Inflammatory macrophage (primary cell): ENCODE results near the gene SLC22A5.

ENCODE experiments used
- DNase-seq, 2 donors: peaks; one replicate each; pipeline ENCODE4 v3.0.0-alpha.2; 2020 to 2022

SLC22A5 gene

DNA sequence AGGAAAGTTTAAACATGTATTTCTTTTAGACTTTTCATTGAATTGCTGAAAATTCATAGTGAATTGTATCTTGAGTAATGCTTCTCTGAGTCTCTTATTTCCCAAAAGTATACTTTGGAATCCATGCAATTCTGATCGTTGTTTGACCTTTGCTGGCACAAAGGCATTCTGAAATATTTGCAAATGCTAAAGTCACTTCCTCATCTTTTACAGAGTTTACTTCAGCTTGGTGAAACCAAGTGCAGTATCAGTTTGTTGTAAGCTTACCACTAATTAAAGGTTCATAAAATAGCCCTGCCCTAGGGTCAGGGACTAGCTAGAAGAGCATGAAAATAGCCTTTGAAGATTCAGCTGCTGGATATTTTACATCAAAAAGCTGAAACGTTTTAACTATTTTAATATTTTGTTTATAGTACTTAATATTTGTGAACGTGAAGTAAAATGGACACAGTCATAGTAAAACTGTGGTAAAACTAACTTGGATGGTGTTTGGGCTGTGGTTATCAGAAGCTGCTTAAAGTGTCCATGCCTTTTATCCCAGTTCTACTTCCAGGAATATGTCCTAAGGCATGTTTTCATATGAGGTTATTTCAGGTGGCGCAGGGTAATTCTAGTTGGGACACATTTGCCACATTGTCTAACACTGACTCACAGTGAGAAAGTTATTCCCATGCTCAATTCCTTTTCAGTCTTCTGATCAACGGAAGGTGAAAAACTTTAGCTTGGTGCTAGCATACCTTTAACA lies 45.3 kb downstream of the SLC22A5 start:
- DNase-seq: peak; percentile 75 to 84

DNA sequence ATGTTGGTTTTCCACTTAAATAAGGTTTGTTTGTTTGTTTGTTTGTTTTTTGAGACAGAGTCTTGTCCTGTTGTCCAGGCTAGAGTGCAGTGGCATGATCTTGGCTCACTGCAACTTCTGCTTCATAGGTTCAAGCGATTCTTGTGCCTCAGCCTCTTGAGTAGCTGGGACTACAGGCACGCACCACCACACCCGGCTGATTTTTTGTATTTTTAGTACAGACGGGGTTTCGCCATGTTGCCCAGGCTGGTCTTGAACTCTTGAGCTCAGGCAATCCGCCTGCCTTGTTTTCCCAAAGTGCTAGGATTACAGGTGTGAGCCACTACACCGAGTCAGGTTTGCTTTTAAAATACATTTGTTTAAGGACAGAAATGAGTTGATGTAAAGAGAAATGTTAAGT lies 46.0 kb downstream of the SLC22A5 start:
- DNase-seq: peak in 1 of 2 donors; percentile 17

DNA sequence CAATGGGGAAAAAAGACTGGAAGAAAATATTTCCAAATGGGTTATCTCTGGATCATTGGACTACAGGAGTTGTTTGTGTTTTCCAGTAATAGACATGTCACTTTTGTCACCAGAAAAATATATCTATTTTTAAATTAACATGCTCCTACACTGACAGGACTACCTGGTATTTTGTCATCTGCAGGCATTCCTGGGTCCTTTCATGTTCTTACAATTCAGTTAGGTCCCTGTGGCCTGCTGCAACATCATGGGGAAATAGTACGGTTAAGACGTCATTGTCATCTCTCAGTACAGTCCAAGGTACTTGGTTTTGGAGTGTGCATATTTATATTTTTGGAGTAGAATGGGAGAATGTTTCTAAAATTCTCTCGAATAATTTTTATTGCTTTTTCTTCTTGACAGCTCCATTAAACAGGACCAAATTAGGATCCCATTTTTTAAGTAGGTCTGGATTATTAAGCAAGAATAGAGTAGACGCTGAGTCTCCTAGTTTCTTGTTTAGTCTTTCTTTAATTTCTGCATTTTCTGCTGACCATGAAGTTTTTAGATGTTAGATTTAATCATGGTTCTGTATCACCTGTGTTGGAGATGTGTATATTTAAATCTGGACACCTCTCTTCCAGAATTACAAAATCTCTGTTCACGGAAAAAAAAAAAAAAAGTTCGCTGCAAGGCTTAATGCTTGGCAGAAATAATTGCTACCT lies 46.9 kb downstream of the SLC22A5 start:
- DNase-seq: no peak

DNA sequence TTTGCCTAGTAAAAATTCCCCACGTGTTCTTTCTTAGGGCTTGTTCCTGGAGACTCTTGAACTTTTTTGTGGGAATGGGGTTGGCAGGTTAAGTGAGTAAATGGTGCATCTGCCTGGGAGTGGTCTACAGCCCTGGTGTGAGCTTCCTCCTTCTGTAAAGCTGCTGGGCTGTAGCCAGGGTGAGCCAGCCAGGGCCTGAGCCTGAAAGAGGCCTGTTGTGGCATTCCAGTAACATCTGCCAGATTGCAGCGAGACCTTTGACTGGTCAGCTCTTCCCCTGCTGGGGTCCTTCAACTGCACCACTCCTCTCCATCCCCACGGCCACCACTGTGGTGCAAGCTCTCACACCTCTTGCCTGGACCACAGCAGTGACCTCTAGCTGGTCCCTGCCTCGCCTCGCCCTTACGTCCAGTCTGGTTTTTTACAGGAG lies 47.5 kb downstream of the SLC22A5 start:
- peak in 1 of 2 donors; percentile 21 for DNase-seq

DNA sequence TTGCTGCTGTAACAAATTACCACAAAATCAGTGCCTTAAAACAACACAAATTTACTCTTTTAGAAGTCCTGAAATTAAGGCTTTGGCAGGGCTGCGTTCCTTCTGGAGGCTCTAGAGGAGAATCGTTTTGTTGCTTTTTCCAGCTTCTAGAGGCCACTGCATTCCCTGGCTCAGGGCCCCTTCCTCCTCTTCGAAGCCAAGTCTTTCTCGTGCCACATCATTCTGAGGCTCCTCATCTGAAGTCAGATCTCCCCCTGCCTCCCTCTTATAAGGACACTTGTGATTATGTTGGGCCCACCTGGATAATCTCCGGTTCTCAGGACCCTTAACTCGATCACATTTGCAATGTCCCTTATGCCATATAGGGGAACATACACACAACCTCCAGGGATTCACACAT lies 48.0 kb downstream of the SLC22A5 start:
- no peak for DNase-seq

DNA sequence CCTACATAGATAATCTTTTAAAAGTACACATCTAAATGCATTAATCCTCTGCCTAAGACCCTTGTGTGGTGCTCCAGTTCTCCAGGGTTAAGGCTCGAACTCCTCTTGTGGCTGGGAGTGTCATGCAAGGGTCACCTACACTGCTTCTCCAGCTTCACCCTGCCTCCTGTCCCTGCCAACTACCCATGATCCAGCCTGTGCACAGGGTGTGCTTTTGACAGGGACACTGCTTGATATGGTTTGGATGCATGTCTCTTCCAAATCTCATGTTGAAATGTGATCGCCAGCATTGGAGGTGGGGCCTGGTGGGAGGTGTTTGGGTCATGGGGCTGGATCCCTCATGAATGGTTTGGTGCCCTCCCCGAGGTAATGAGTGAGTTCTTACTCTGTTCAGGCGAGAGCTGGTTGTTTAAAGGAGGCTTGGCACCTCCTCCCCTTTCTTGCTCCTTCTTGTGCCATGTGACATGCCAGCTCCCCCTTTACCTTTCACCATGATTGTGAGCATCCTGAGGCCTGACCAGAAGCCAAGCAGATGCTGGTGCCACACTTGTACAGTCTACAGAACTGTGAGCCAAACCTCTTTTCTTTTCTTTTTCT lies 48.5 kb downstream of the SLC22A5 start:
- no peak for DNase-seq

DNA sequence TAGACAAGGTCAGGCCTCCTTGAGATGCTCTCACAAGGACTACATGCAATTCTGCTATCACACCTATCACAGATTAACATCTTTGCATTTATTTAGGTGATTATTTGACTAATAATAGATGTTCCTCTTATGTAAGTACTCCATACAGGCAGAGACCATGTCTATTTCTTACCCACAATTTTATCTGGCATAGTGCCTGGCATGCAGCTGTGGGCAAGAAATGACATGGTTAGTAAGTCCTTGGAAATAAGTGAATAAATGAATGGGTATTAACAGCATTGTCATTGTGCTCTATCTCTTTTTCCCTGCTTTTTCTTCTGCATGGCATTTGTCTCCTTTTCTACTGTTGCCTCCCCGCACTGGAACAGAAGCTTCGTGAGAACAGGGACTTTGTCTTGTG lies 49.4 kb downstream of the SLC22A5 start:
- DNase-seq: no peak

DNA sequence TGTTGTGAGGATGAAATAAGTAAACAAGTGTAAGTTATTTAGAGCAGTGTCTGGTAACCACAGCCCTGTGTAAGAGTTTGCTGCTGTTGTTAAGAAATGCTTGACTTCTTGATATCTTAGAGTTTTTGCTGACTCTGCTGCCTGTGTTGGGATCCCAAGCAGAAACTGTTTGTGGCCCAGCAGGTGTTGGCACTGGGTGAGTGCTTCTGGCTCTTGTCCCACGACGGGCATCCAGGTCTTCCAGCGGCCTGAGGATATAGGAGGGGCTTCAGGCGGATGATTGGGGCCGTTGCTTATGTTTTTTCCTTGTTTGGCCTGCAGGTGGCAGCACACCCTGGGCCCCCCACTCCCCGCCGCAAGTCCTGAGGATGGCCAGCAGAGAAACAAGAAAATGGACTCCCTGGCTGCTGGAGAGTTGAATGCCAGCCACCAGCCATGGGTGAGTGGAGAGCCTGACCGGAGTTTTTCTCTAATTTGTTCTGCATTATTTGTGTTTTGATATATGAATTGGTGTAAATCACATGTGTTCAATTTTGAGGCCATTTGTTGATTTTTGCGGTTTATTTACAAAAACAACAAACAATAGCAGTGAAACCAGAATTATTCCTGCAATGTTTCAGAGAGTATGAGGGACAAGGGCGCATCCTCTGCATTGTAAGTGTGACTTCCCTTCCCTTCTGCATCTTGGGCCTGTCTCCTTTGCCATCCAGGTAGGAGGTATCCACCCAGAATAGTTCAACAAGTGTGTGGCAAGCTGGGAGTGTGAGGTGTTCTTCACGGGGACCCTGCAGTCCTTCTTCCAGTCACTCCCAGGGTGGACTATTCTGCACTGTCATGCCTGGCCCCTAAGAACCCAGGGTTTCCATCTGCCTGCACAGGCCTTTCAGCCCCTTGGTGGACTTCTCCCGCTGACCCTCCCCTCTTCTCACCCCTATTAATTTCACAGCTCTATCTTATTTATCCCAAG lies 50.3 kb downstream of the SLC22A5 start:
- peak; percentile 70 to 72 for DNase-seq

DNA sequence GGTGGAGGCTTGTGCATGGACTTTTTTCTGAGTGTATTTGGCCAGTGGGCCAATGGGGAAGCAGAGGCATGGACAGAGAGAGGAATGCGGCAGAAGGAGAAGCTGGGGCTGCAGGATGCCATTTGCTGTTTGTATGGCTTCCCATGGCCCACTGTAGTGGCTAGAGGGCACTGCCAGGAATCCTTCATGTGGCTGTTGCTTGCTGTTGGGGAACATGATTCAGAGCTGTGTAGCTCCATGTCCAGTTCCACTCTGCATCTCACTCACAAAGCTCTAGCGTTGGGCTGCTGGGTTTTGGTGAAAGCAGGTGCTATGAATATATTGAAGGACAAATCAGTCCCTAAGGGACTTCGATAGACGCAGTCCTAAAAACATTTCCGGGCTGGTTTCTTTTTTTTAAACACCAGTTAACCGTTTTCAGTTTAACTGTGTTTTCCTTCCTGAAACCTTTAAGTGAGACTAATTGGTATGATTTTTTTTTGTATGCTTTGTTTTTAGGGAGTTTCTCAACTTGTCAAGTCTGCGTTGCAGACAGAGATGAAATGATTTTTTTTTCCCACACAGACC lies 51.3 kb downstream of the SLC22A5 start:
- peak; percentile 29 to 62 for DNase-seq

DNA sequence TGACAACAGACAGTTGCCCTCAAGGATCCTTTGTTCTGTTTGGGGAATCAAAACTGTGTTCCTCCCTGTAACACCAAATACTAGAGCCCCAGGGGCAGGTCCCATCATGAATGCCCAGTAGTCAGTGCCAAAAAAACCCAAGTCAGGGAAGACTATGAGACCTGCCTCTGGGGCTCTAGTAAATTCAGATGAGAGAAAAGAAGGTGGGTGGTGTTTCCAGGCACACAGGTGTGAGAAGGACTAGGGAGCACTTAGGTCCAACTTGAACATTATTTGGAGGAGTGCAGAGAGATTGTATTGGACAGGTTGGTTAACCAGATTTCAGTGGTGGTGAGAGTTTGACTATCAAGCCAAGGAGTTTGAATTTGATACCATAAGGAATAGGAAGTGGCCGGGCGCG lies 52.0 kb downstream of the SLC22A5 start:
- no peak for DNase-seq

DNA sequence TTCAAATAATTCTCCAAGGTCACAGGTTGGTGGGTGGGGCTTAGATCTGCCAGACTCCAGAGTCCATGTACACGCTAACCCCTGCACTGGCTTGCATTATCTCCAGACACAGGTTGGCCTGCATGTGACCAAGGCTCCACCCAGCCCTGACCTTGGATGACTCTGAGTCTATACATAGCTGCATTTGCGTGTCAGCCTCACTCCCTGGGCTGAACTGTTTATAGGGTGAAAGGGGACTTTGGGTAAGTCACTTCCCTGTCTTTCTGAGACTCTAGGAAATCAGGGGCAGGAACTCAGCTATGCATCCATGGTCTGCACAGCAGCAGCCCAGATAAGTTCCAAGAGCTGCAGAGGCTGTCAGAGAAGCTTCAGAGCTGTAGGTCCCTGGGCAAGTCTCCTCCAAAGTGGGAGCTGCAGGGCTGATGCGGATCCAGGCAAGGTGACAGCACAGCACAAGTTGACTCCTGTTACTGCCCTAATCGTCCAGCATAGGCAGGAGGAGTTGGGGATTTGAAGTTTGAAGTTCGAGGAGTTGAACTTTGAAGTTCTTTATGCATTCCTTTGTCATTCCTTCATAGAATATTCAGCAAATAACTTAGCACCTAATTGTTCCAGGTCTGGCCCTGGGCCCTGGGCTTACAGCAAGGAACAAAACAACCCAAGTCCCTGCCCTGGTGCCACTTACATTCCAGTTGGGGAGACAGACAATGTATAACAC lies 53.4 kb downstream of the SLC22A5 start:
- peak; percentile 89 to 96 for DNase-seq

DNA sequence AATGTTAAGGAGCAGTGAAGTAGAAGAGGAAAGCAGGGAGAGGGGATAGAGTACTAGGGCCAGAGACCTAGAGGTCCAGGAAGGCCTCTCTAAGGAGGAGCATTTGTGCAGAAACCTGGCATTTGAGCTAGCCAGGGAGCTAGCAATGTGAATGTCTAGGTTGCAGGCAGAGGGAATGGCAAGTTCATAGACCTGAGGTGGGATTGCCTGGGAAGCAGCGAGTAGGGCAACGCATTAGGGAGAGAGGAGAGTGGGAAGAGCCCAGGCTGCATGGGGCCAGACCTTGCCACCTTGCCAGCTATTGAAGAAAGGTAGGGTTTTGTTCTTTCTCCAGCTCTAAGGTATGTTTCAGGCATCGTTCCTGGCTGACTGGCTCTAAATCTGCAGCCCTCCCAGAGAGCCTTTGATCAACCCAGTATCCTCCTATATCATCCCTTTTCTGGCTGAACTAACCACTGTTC lies 54.0 kb downstream of the SLC22A5 start:
- DNase-seq: no peak

DNA sequence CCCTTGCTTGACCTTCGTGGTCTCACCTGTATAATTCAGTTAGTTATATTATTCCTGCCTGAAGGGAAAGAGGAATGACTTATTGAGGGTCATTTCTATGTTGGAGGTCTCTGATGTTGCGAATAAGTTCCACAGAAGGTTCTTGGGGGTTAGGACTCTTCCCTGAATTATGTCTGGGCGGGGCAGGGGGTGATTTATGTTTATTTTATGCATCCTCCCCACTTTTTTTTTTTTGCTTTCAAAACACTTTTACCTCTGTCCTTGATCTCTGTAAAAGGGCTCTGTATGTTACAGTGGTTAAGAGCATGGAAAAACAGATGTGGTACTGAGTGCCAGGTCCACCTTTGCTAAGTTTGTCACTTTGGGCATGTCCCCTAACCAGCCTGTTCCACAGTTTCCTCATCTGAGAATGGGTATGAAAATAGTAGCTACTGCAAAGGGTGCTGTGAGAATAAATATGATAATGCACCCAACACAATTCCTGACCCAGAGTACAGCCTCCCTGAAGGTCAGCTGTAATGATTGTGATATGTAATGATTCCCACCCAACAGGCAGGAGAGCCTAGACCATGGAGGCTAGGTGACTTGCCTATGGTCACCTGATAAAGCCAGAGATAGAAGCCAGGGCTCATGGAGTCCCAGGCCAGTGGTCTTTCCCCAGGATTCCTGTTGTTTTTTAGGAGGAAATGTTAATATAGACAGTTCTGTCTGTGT lies 54.8 kb downstream of the SLC22A5 start:
- DNase-seq: peak in 1 of 2 donors; percentile 1

DNA sequence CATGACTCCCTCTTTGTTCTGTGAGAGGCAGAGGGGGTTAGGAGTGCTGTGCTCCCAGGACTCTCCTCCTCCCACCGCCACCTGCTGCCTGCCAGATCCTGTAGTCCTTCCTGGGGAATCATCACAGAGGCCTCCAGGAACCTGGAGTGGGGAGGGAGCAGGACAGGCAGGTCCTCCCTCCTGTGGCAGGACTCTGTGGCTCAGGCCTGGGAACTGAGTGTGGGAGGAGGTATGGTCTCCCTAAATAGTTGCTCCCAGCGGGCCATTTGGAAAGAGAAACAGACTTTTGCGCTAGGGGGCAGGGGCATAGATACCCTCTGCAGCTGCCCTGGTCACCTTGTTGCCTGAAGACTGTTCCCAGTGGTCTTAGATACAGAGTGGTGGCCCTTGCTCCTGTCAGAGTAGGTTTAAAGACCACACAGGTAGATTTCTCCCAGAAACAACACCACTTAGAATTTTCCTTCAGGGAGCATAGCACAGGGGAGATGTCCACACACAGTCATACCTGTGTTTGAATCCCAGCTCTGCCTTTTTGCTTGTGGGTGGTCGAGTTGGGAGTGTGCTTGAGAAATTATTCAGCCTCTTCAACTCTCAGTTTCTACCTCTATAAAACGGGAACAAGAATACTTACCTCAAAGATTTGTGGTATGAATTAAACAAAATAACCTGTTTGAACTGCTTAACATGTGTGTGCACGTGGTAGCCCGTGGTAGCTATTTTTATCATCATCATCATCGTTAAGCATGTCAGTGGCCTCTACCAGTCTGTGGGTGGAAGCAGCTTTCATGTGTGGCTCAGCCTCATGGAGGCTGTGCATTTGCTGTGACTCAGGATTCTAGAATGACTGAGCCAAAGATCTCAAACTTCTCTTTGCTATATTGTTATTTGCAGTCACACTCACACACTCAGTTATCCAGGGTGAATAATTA lies 55.8 kb downstream of the SLC22A5 start:
- peak; percentile 74 to 90 for DNase-seq

DNA sequence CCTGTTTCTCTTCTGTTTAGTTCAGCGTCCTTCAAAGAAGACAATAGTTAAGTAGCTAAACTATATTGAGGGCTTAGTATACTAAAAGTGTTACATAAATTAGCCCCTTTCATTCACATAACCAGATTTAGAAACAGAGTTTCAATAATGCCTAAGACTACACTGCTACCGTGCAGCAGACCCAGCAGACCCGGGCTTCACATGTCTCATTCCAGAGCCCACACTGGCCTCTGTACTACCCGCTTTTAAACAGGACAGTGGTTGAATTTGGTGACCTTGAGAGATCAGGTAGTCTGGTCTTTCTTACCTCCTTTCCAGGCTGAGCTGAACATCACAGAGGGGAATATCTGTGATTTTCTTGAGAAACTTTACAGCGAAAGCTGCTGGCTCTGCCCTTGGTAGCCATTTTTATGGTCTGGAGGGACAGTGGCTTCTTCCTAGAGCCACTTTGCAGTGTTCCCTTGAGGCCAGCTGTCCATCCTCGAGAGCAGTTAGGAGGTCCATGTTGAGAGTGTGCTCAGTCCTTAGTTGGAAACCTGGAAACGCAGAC lies 56.5 kb downstream of the SLC22A5 start:
- peak in 1 of 2 donors; percentile 7 for DNase-seq

DNA sequence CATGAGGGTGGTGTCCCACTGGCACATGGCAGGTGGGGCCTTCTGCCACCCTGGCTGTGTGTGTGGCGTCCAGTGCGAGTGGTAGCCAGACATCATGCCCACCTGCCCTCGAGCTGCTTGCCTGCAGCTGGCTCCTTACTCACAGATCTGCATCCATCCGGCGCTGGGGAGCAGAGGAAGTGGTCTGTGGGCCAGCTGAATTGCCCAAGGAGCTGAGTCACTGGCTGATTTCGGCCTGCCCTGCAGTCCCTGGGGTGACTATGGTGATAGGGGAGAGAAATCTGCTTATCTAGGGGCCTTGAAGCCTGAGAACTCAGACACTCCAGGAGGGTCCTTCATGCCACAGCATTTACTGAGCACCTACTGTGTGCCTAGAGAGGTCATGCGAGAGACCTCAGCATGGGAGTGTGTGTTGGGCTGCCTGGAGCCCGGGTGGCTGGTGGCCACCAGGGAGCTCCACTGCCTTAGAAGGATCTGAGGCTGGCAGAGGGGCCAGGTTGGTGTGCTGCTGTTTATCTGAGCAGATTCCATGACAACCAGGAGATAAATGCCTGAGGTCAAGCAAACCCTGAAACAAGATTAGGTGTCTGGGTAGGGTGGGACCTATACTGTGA lies 57.1 kb downstream of the SLC22A5 start:
- DNase-seq: peak; percentile 94 to 96

DNA sequence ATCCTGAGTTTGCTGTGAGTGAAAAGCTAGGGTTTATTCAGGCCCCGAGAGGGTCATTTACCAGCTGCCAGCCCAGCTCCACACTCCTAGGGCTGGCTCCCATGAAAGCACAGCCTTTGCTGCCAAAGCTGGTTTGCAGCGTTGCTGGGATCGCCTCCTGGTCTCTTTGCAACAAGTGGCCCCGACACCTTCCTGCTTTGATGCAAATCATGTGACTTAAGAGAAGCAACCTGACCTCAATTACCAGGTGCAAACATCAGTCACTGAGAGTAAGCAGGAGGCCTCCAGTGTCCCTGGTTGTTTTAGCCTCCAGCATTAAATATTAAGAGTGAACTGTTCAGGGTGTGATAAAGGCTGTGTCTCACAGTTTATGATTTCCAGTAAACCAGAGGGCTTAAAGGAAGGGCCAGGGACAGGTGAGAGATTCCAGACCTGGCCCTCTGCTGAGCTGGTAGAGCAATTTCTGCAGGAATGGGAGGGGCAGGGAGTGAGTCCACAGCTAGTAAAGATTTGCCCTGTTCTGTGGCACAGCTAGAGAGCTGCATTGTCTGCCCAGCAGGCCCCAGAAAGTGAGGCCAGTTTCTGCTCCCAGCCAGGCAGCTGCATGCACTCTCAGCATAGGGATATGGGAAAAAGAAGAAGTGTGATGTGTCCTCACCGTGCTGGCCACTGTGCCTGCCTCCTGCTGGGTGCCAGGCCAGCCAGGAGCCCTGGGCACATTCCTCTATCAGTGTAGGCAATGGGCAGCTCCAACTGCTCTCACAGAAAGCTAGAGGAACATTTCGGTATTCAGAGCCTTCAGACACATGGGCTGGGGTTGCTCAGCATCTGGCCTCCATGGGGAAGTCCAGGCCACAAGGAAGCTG lies 58.0 kb downstream of the SLC22A5 start:
- peak; percentile 69 to 76 for DNase-seq

DNA sequence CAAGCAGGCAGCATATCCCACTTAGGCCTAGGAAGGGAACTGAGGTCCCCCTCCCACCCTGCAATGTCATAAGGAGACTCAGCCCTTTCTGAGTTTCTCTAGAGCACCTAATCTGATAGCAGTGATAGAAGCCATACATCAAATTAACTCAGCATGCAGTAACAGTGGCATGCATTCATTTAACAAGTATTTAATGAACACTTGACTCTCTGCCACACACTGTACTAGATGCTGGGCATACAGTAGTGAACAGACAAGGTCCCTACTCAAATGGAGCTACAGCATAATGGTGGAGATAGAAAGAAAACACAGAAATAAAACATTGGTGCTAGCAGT lies 58.6 kb downstream of the SLC22A5 start:
- no peak for DNase-seq
